GM12872 (cell line): ENCODE results near the gene STAMBP.

Source experiments
- TF ChIP-seq, protein P1 (sequence below): IDR thresholded peaks from 3 replicates; pipeline ENCODE4 v1.5.1; 2011; ENCODE audit warnings: low read depth, mild to moderate bottlenecking, low read length, moderate library complexity; ENCODE audit not compliant: insufficient read depth

Gene STAMBP

DNA sequence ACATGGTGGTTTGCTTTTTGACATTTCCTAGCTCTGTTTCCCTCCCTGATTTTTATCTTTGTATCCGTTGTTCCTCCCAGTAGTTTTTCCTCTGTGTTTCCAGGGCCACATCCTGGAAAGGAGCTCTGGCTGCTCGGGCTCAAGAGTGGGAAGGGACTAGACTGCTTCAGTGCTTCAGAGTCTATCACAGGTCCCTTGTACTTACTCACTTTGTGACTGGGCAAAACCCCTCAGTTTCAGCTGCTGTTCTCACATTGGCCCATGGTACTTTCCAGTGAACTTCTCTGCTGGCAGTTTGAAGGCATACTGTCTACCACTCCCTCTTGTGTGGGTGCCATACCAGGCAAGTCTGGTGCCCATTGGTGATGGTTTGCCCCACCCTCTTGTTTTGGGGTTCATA lies 7.5 kb upstream of the STAMBP start:
- TF ChIP-seq, protein P1, sequence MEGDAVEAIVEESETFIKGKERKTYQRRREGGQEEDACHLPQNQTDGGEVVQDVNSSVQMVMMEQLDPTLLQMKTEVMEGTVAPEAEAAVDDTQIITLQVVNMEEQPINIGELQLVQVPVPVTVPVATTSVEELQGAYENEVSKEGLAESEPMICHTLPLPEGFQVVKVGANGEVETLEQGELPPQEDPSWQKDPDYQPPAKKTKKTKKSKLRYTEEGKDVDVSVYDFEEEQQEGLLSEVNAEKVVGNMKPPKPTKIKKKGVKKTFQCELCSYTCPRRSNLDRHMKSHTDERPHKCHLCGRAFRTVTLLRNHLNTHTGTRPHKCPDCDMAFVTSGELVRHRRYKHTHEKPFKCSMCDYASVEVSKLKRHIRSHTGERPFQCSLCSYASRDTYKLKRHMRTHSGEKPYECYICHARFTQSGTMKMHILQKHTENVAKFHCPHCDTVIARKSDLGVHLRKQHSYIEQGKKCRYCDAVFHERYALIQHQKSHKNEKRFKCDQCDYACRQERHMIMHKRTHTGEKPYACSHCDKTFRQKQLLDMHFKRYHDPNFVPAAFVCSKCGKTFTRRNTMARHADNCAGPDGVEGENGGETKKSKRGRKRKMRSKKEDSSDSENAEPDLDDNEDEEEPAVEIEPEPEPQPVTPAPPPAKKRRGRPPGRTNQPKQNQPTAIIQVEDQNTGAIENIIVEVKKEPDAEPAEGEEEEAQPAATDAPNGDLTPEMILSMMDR = no peak

DNA sequence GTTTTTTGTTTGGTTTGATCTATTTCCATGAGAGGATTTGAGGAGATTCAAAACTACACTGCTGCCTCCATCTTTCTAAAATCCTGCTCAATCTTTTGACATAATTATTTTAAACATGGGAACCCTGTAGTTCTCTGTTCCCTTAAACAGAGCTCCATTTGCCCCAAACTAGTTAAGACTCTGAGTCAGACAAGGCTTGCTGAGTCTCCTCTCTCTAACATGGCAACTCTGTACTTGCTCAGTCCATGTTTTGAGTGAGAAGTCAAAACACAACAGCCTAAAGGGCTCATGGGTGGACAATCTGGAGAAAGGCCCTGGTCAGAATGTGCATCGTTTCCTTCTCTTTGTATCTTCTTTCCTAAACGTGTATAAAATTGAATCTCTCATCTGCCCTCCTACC lies 7.1 kb upstream of the STAMBP start:
- TF ChIP-seq, protein P1 = no peak

DNA sequence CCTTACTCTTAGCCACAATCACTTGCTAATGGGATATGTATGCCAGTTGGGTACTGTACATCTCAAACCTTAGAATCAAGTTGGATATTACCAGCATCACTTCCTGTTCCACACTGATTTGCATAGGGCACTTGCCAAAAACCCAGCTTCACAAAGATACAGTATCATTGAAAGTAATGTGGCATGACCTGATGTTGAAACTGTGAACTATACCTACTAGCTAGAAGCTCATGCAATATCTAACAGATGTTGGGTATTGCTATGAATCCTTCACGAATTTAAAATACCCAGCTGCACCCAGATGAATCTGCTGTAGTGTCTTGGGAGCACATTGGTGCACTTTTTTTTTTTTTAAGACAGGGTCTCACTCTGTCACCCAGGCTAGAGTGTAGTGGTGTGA lies 6.5 kb upstream of the STAMBP start:
- TF ChIP-seq, protein P1 = no peak

DNA sequence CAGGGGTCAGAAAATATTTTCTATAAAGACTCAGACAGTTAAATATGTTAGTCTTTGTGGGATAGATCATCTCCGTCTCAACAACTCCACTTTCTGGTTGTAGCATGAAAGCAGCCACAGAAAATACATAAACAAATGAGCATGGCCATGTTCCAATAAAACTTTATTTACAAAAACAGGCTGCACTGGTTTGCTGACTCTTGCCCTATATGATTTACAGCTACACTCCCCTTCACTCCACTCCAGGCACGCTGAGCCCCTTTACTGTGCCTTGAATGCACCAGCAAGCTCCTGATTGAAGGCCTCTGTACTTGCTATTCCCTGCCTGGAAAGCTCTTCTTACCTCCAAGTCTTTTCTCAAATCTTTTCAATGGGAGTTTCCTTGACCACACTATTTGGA lies 5.8 kb upstream of the STAMBP start:
- TF ChIP-seq, protein P1 = no peak

DNA sequence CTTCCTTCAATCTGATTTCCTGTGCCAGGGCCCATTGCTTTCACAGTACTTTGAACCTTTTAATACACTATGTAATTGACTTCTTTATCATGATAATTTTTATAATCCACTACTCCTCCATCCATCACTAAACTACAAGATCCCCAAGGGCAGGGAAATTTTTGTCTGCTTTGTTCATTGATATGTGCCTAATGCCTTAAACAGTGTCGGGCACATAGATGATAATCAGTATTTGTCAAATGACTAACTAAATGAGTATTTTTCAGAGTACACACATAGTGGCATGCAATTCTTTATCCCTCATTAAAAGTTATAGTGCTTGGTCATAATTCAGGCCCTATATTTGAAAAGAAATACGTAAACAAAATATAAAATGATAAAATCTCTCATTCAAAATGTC lies 5.3 kb upstream of the STAMBP start:
- TF ChIP-seq, protein P1 = no peak

DNA sequence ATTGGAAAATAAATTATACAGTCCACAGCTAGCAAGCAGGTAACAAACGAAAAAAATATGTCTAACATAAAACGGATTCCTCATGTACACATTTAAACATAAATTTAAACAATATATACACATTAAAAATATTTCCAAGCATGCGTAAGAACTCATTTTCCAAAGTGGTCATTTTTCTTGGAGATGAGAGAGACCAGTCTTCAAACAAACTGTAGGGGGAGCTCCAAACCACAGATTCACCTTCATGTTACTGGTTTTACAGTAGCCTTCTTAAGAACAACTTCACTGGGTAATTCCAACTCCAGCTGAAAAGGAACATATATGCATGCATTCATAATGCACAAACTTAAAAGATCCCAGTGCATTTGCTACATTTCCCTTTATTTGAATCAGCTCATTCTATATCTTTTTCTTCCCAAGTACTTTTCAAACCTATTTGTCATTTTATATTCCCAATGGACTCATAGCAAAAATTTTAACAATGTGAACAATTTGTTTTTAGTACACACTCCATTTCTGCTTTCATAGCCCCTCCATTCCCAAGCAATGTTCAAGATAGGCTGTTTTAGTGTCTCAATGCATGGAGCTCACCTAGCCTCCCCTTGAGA lies 4.7 kb upstream of the STAMBP start:
- TF ChIP-seq, protein P1 = peak; percentile 80

DNA sequence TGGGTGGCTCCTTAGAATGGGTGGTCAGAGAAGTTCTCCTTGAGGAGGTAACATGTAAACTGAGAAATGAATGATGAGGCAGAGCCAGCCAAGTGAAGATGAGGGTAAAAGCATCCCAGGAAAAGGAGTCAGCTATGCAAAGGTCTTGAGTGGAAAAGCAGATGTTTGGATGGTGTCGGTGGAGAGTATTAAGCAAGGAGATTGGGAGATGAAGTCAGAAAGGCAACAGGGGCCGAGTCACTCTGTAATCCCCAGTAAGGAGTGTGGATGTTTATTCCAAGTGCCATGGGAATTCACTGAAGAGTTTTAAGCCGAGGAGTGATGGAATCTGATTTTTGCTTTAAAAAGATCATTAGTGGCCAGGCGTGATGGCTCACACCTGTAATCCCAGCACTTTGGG lies 3.4 kb upstream of the STAMBP start:
- TF ChIP-seq, protein P1 = no peak
